NCI-H510A (cell line): ENCODE measurements around the gene TRMT10B.
A peak's percentile ranks its signal among the peaks of the same experiment; 100 is the strongest.
"Not testable (repeated sequence)": the region's sequence is repeated elsewhere in the genome, so short reads cannot be mapped to it uniquely, and the experiment has no call there.

Experiments
- DNase-seq: peaks from one replicate; lab custom pipeline; 2025; lab: John Stamatoyannopoulos, UW

TRMT10B gene

GRCh38 chr9:37800631-37801286, 47.2 kb downstream of the TRMT10B start, which contains the start of gene DCAF10:
TSS of gene DCAF10 (plus strand) at chr9:37800797. CDS start at chr9:37800867, 70 bp downstream.
- DNase-seq, result peak; percentile 34

- no peak for DNase-seq
Measured at GRCh38 chr9:37801287-37801850, 47.8 kb downstream of the TRMT10B start.

GRCh38 chr9:37801959-37802711, 48.5 kb downstream of the TRMT10B start:
- DNase-seq, result no peak

GRCh38 chr9:37806271-37806670, 52.7 kb downstream of the TRMT10B start:
- no peak for DNase-seq

GRCh38 chr9:37809676-37810075, 56.1 kb downstream of the TRMT10B start:
- DNase-seq, result not testable (repeated sequence)

GRCh38 chr9:37811906-37812476, 58.4 kb downstream of the TRMT10B start:
- DNase-seq, result no peak

- no peak for DNase-seq
Measured at GRCh38 chr9:37812773-37813379, 59.3 kb downstream of the TRMT10B start.

GRCh38 chr9:37818849-37819248, 65.2 kb downstream of the TRMT10B start:
- DNase-seq, result no peak

- no peak for DNase-seq
Measured at GRCh38 chr9:37820142-37820541, 66.5 kb downstream of the TRMT10B start.

GRCh38 chr9:37825174-37825573, 71.6 kb downstream of the TRMT10B start:
- not testable (repeated sequence) for DNase-seq

GRCh38 chr9:37827483-37828165, 74.0 kb downstream of the TRMT10B start:
- no peak for DNase-seq
